T-helper 22 cell (primary cell): ENCODE results near the gene EGFR.

Experiments
- DNase-seq: peaks from one replicate; pipeline ENCODE4 v3.0.0-alpha.2; 2020; ENCODE audit warnings: low read depth

The EGFR gene

GRCh38 chr7:55190511-55191160 lies 171.8 kb downstream of the EGFR start:
- DNase-seq = no peak

- DNase-seq = no peak
Observed at GRCh38 chr7:55191161-55191925, 172.5 kb downstream of the EGFR start.

GRCh38 chr7:55191926-55192692 lies 173.3 kb downstream of the EGFR start:
- DNase-seq = no peak

GRCh38 chr7:55192723-55193122 lies 173.9 kb downstream of the EGFR start:
- no peak for DNase-seq

- no peak for DNase-seq
Observed at GRCh38 chr7:55193245-55193644, 174.4 kb downstream of the EGFR start.

GRCh38 chr7:55194522-55194921 lies 175.7 kb downstream of the EGFR start:
- no peak for DNase-seq

- no peak for DNase-seq
Observed at GRCh38 chr7:55198634-55199392, 180.0 kb downstream of the EGFR start.

- no peak for DNase-seq
Observed at GRCh38 chr7:55199418-55199817, 180.6 kb downstream of the EGFR start.

GRCh38 chr7:55200441-55200840 lies 181.6 kb downstream of the EGFR start:
- no peak for DNase-seq

- DNase-seq = no peak
Observed at GRCh38 chr7:55202150-55202913, 183.5 kb downstream of the EGFR start.

- DNase-seq = no peak
Observed at GRCh38 chr7:55203300-55203699, 184.5 kb downstream of the EGFR start.

- no peak for DNase-seq
Observed at GRCh38 chr7:55205124-55205955, 186.5 kb downstream of the EGFR start.

- DNase-seq = no peak
Observed at GRCh38 chr7:55206235-55207029, 187.6 kb downstream of the EGFR start.

- DNase-seq = no peak
Observed at GRCh38 chr7:55207436-55208125, 188.8 kb downstream of the EGFR start.

- no peak for DNase-seq
Observed at GRCh38 chr7:55209366-55209765, 190.5 kb downstream of the EGFR start.

- DNase-seq = no peak
Observed at GRCh38 chr7:55210176-55210575, 191.4 kb downstream of the EGFR start.

GRCh38 chr7:55210716-55211115 lies 191.9 kb downstream of the EGFR start:
- DNase-seq = no peak

- DNase-seq = no peak
Observed at GRCh38 chr7:55211726-55212125, 192.9 kb downstream of the EGFR start.

- DNase-seq = no peak
Observed at GRCh38 chr7:55212176-55212575, 193.4 kb downstream of the EGFR start.
